DMS 273 (cell line): ENCODE data around the gene RABL2A.
"Not testable (repeated sequence)": the region's sequence is repeated elsewhere in the genome, so short reads cannot be mapped to it uniquely, and the experiment has no call there.

Experiments used
- DNase-seq: peaks from one replicate; lab custom pipeline; 2025; ENCODE audit not compliant: unreplicated experiment; lab: John Stamatoyannopoulos, UW

RABL2A gene

GRCh38 chr2:113679457-113679856, 52.4 kb downstream of the RABL2A start:
- no peak for DNase-seq

DNA sequence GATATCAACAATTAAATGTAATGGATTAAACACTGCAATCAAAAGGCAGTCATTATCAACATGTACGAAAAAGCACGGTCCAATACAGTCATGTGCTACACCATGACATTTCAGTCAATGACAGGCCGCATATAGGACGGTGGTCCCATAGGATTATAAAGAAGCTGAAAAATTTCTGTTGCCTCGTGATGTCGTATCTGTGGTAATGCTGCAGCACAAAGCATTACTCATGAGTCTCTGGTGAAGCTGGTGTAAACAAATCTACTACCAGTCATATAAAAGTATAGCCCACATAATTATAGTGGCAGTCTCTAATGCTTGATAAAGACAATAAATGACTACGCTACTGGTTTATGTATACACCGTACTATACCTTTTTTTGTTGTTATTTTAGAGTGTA, 58.4 kb downstream of the RABL2A start:
- DNase-seq, result no peak

DNA sequence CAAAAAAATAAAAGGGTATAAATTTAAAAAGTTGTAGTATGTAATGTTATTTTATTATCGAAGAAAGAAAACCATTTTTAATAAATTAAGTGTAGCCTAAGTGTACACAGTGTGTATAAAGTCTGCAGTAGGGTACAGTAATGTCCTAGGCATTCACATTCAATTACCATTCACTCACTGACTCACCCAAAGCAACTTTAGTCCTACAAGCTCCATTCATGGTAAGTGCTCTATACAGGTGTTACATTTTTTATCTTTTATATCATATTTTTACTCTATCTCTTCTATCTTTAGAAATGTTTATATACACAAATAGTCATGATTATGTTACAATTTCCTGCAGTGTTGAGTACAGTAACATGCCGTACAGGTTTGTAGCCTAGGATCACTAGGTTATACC, 59.5 kb downstream of the RABL2A start:
- DNase-seq, result no peak

DNA sequence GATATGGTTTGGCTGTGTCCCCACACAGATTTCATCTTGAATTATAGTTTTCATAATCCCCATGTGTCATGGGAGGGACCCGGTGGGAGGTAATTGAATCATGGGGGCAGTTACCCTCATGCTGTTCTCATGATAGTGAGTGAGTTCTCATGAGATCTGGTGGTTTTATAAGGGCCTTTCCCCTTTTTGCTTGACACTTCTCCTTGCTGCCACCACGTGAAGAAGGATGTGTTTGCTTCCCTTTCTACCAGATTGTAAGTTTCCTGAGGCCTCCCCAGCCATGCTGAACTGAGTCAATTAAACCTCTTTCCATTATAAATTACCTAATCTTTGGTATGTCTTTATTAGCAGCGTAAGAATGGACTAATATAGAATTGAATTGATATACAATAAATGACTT, 63.8 kb downstream of the RABL2A start:
- not testable (repeated sequence) for DNase-seq
